Liver (tissue), 9 donors: ENCODE measurements around the gene RPS17. TPM values are rescaled to one million over a fixed set of nuclear protein-coding genes. Genes with fewer than 3 reads are reported as not detected.

Source experiments
- DNase-seq: peaks from one replicate; pipeline ENCODE4 v3.0.0-alpha.2; 2017; ENCODE audit warnings: low spot score
- H3K27ac ChIP-seq, 2 donors: one replicate each; pipeline ENCODE4 v1.7.0; 2013; ENCODE audit warnings: inconsistent platforms in 2 of 2, low read length in 2 of 2, control low read depth in 1 of 2, low read depth in 1 of 2, mild to moderate bottlenecking in 1 of 2
- H3K27me3 ChIP-seq, 4 donors: one replicate each; pipeline versions ENCODE4 v1.6.1 to v1.7.0; 2013; ENCODE audit warnings: low read length in 3 of 4, inconsistent platforms in 1 of 4, mild to moderate bottlenecking in 1 of 4, moderate library complexity in 1 of 4; ENCODE audit not compliant: control insufficient read depth in 4 of 4, insufficient read depth in 4 of 4
- H3K36me3 ChIP-seq, 4 donors: one replicate each; pipeline versions ENCODE4 v1.6.1 to v1.7.0; 2013; ENCODE audit warnings: low read length in 3 of 4, mild to moderate bottlenecking in 3 of 4, low read depth in 1 of 4, moderate library complexity in 1 of 4; ENCODE audit not compliant: control insufficient read depth in 4 of 4, insufficient read depth in 3 of 4
- H3K4me1 ChIP-seq, 4 donors: one replicate each; pipeline versions ENCODE4 v1.6.1 to v1.7.0; 2013; ENCODE audit warnings: low read length in 3 of 4, mild to moderate bottlenecking in 3 of 4, moderate library complexity in 1 of 4; ENCODE audit not compliant: control insufficient read depth in 4 of 4, insufficient read depth in 4 of 4
- H3K4me3 ChIP-seq, 3 donors: one replicate each; pipeline versions ENCODE4 v1.6.1 to v1.7.0; 2013; ENCODE audit warnings: low read length in 3 of 3, control low read depth in 1 of 3, low read depth in 1 of 3, mild to moderate bottlenecking in 1 of 3
- H3K9ac ChIP-seq, 2 donors: one replicate each; pipeline ENCODE4 v1.7.0; 2013; ENCODE audit warnings: low read length in 2 of 2, mild to moderate bottlenecking in 2 of 2, moderate library complexity in 2 of 2, control low read depth in 1 of 2, low read depth in 1 of 2
- H3K9me3 ChIP-seq, 4 donors: one replicate each; pipeline versions ENCODE4 v1.6.1 to v1.7.0; 2013; ENCODE audit warnings: low read length in 3 of 4; ENCODE audit not compliant: control insufficient read depth in 4 of 4
- EGR1 ChIP-seq, 2 donors: IDR thresholded peaks; 2 replicates each; pipeline ENCODE4 v1.6.1; 2016 to 2018; ENCODE audit warnings: antibody characterized with exemption in 2 of 2, low read depth in 2 of 2
- FOXA1 ChIP-seq: IDR thresholded peaks from 2 replicates; pipeline ENCODE4 v1.6.1; 2016; ENCODE audit warnings: antibody characterized with exemption
- FOXA2 ChIP-seq: IDR thresholded peaks from 2 replicates; pipeline ENCODE4 v1.6.1; 2016; ENCODE audit warnings: antibody characterized with exemption
- GABPA ChIP-seq, 2 donors: IDR thresholded peaks in 1 of 2; conservative IDR thresholded peaks in 1 of 2; 2 replicates each; pipeline ENCODE4 v1.6.1; 2016; ENCODE audit warnings: antibody characterized with exemption in 2 of 2, mild to moderate bottlenecking in 1 of 2, moderate library complexity in 1 of 2
- HNF4A ChIP-seq, 2 donors: conservative IDR thresholded peaks; 2 replicates each; pipeline ENCODE4 v1.6.1; 2016; ENCODE audit warnings: antibody characterized with exemption in 2 of 2, mild to moderate bottlenecking in 2 of 2
- HNF4G ChIP-seq: IDR thresholded peaks from 2 replicates; pipeline ENCODE4 v1.6.1; 2016; ENCODE audit warnings: antibody characterized with exemption
- JUND ChIP-seq, 2 donors: IDR thresholded peaks; 2 replicates each; pipeline ENCODE4 v1.6.1; 2016; ENCODE audit warnings: antibody characterized with exemption in 2 of 2
- NR2F2 ChIP-seq: IDR thresholded peaks from 2 replicates; pipeline ENCODE4 v1.6.1; 2016; ENCODE audit warnings: antibody characterized with exemption
- RAD21 ChIP-seq, 2 donors: IDR thresholded peaks; 2 replicates each; pipeline ENCODE4 v1.6.1; 2016; ENCODE audit warnings: antibody characterized with exemption in 2 of 2, mild to moderate bottlenecking in 2 of 2
- RXRA ChIP-seq, 2 donors: IDR thresholded peaks; 2 replicates each; pipeline ENCODE4 v1.6.1; 2017 to 2018; ENCODE audit warnings: antibody characterized with exemption in 2 of 2, mild to moderate bottlenecking in 1 of 2
- SP1 ChIP-seq: IDR thresholded peaks from 2 replicates; pipeline ENCODE4 v1.6.1; 2018; ENCODE audit warnings: antibody characterized with exemption, mild to moderate bottlenecking
- TAF1 ChIP-seq: conservative IDR thresholded peaks from 2 replicates; pipeline ENCODE4 v1.6.1; 2016; ENCODE audit warnings: antibody characterized with exemption, mild to moderate bottlenecking
- YY1 ChIP-seq: IDR thresholded peaks from 2 replicates; pipeline ENCODE4 v1.6.1; 2016; ENCODE audit warnings: antibody characterized with exemption, mild to moderate bottlenecking
- WGBS: extraction: QIAGEN DNeasy Blood & Tissue Kit; methylation state at CpG from one replicate; pipeline ENCODE4 v1.1.7; 2013; 5-methylcytosine and 5-hydroxymethylcytosine counted together
- polyA plus RNA-seq, 2 donors: library from polyadenylated mRNA; stranded (reverse) in 1 of 2; unstranded in 1 of 2; fragments of 200-250 nt in 1 of 2; fragments of >200 nt in 1 of 2; fragmentation: Nextera tagmentation in 1 of 2; extraction: Ambion mirVana in 1 of 2; gene quantifications; one replicate each; pipeline versions ENCODE4 v1.2.1 to v1.2.3, GENCODE V29; 2013 to 2015
- total RNA-seq, 2 donors: library from RNA; depleted of rRNA; stranded (reverse); fragments of >200 nt; gene quantifications; one replicate each; pipeline ENCODE4 v1.2.3, GENCODE V29; 2014
- TF ChIP-seq, protein P1 (sequence below): IDR thresholded peaks from 2 replicates; pipeline ENCODE4 v1.6.1; 2016; ENCODE audit warnings: antibody characterized with exemption
- TF ChIP-seq, protein P2 (sequence below): fragments of 150-350 bp; IDR thresholded peaks from 2 replicates; pipeline ENCODE4 v1.5.1; 2017; ENCODE audit warnings: improper control_type of control experiment, low read depth, low read length; ENCODE audit not compliant: missing input control
- TF ChIP-seq, protein P3 (sequence below): IDR thresholded peaks from 2 replicates; pipeline ENCODE4 v1.6.1; 2016; ENCODE audit warnings: antibody characterized with exemption, mild to moderate bottlenecking
- TF ChIP-seq, protein P4 (sequence below): IDR thresholded peaks from 2 replicates; pipeline ENCODE4 v1.6.1; 2016; ENCODE audit warnings: antibody characterized with exemption
- TF ChIP-seq, protein P5 (sequence below): IDR thresholded peaks from 2 replicates; pipeline ENCODE4 v1.6.1; 2016; ENCODE audit warnings: antibody characterized with exemption
- donor health status: healthy.
- donor health status: healthy.
- donor health status: healthy.
- donor health status: healthy.
- donor health status: healthy.

The RPS17 gene
- 1,000 to 10,000 TPM in 1 of 2 donors, 100 to 1,000 TPM in 1; 283 to 1,607 TPM for total RNA-seq
- polyA plus RNA-seq = 1,000 to 10,000 TPM in 1 of 2 donors, 100 to 1,000 TPM in 1; 289 to 1,088 TPM

DNA sequence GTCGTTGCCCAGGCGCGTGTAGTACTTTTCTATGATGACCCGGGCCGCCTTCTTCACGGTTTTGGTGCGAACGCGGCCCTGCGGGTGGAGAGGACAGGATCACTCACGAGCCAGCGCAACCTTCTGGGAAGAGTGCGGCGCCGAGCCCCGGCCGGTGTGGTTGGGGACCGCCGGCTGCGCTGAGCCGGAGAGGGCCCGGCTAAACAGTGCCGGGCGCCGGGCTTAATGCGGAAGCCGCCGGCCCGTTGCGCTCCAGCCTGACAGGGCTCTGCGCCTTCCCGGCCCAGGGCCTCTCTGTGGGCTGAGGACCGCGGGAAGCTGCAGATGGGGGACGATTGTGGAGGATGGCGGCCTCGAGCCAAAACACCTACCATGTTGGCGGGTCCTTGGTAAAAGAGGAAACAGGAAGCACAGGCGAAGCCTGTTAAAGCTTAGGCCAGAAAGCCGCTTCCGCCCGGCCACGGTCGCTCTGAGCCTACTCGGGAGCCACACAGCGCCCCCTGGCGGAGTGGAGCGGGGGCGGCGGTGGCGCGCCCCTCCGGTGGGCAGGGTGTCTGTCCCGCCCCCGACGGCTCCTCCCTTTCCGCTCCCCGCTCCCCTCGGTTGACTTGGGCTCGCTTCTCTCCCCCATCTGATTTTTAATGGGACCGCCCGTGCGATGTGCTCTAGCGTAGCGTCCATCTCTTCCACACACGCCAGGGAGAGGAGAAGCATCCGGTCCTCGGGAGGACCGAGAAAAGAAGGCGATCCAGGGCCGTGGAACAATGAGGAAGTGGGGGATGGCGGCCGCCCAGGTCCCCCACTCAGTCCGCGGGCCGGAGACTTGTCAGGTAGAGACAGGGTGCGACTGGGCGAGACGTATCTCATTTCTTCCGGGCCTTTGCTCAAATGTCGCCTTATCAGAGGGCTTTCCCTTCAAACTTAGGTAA, at the start of gene RPS17:
TSS of gene RPS17 (minus strand) at position 403 of the 929 bp plus-strand sequence. CDS start at position 374, 29 bp downstream.
- TF ChIP-seq FOXA1 (peak; percentile 41), HNF4A (conservative IDR thresholded peaks at IDR 0.05) (peak in 1 of 2 donors; percentile 19), JUND (IDR thresholded peaks at IDR 0.05) (no peak), GABPA (IDR thresholded peaks at IDR 0.05 in 1 of 2, conservative IDR thresholded peaks at IDR 0.05 in 1 of 2) (peak; percentile 70 to 92), NR2F2 (no peak), SP1 (peak; percentile 82), EGR1 (IDR thresholded peaks at IDR 0.05; ENCODE audit: low read depth in 2 of 2) (peak; percentile 49 to 54), RXRA (IDR thresholded peaks at IDR 0.05) (peak in 1 of 2 donors; percentile 7), HNF4G (no peak), FOXA2 (peak; percentile 44), RAD21 (IDR thresholded peaks at IDR 0.05) (peak; percentile 63 to 75), TAF1 (peak; percentile 97), YY1 (peak; percentile 86)
- TF ChIP-seq, protein P1, sequence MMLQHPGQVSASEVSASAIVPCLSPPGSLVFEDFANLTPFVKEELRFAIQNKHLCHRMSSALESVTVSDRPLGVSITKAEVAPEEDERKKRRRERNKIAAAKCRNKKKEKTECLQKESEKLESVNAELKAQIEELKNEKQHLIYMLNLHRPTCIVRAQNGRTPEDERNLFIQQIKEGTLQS = no peak
- TF ChIP-seq, protein P2, sequence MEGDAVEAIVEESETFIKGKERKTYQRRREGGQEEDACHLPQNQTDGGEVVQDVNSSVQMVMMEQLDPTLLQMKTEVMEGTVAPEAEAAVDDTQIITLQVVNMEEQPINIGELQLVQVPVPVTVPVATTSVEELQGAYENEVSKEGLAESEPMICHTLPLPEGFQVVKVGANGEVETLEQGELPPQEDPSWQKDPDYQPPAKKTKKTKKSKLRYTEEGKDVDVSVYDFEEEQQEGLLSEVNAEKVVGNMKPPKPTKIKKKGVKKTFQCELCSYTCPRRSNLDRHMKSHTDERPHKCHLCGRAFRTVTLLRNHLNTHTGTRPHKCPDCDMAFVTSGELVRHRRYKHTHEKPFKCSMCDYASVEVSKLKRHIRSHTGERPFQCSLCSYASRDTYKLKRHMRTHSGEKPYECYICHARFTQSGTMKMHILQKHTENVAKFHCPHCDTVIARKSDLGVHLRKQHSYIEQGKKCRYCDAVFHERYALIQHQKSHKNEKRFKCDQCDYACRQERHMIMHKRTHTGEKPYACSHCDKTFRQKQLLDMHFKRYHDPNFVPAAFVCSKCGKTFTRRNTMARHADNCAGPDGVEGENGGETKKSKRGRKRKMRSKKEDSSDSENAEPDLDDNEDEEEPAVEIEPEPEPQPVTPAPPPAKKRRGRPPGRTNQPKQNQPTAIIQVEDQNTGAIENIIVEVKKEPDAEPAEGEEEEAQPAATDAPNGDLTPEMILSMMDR = peak; percentile 99
- TF ChIP-seq, protein P3, sequence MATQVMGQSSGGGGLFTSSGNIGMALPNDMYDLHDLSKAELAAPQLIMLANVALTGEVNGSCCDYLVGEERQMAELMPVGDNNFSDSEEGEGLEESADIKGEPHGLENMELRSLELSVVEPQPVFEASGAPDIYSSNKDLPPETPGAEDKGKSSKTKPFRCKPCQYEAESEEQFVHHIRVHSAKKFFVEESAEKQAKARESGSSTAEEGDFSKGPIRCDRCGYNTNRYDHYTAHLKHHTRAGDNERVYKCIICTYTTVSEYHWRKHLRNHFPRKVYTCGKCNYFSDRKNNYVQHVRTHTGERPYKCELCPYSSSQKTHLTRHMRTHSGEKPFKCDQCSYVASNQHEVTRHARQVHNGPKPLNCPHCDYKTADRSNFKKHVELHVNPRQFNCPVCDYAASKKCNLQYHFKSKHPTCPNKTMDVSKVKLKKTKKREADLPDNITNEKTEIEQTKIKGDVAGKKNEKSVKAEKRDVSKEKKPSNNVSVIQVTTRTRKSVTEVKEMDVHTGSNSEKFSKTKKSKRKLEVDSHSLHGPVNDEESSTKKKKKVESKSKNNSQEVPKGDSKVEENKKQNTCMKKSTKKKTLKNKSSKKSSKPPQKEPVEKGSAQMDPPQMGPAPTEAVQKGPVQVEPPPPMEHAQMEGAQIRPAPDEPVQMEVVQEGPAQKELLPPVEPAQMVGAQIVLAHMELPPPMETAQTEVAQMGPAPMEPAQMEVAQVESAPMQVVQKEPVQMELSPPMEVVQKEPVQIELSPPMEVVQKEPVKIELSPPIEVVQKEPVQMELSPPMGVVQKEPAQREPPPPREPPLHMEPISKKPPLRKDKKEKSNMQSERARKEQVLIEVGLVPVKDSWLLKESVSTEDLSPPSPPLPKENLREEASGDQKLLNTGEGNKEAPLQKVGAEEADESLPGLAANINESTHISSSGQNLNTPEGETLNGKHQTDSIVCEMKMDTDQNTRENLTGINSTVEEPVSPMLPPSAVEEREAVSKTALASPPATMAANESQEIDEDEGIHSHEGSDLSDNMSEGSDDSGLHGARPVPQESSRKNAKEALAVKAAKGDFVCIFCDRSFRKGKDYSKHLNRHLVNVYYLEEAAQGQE = peak; percentile 93
- TF ChIP-seq, protein P4, sequence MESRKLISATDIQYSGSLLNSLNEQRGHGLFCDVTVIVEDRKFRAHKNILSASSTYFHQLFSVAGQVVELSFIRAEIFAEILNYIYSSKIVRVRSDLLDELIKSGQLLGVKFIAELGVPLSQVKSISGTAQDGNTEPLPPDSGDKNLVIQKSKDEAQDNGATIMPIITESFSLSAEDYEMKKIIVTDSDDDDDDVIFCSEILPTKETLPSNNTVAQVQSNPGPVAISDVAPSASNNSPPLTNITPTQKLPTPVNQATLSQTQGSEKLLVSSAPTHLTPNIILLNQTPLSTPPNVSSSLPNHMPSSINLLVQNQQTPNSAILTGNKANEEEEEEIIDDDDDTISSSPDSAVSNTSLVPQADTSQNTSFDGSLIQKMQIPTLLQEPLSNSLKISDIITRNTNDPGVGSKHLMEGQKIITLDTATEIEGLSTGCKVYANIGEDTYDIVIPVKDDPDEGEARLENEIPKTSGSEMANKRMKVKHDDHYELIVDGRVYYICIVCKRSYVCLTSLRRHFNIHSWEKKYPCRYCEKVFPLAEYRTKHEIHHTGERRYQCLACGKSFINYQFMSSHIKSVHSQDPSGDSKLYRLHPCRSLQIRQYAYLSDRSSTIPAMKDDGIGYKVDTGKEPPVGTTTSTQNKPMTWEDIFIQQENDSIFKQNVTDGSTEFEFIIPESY = peak; percentile 41
- TF ChIP-seq, protein P5, sequence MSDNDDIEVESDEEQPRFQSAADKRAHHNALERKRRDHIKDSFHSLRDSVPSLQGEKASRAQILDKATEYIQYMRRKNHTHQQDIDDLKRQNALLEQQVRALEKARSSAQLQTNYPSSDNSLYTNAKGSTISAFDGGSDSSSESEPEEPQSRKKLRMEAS = peak; percentile 44
- peaks cover 11 to 36% (median 29%) of the 10 kb centered on the region in 4 donors for H3K36me3 ChIP-seq
- peaks cover 3 to 24% (median 9%) of the 10 kb centered on the region in 4 donors for H3K4me1 ChIP-seq
- WGBS = under 1% methylated on average over 81 of the region's 81 CpGs
- no peaks in the 10 kb centered on the region for H3K9me3 ChIP-seq
- no peaks in the 10 kb centered on the region for H3K27me3 ChIP-seq
- peak within 1 kb of the TSS; percentile 67 to 100 (median 93) for H3K4me3 ChIP-seq
- H3K27ac ChIP-seq = peak within 1 kb of the TSS; percentile 74 to 90
- DNase-seq = peak; percentile 97
- H3K9ac ChIP-seq = peak within 1 kb of the TSS; percentile 75 to 82
